ENCODE results near the gene OMD.

- no peak for TF ChIP-seq POLR2A (IDR thresholded peaks at IDR 0.05)
- TF ChIP-seq, protein P1, sequence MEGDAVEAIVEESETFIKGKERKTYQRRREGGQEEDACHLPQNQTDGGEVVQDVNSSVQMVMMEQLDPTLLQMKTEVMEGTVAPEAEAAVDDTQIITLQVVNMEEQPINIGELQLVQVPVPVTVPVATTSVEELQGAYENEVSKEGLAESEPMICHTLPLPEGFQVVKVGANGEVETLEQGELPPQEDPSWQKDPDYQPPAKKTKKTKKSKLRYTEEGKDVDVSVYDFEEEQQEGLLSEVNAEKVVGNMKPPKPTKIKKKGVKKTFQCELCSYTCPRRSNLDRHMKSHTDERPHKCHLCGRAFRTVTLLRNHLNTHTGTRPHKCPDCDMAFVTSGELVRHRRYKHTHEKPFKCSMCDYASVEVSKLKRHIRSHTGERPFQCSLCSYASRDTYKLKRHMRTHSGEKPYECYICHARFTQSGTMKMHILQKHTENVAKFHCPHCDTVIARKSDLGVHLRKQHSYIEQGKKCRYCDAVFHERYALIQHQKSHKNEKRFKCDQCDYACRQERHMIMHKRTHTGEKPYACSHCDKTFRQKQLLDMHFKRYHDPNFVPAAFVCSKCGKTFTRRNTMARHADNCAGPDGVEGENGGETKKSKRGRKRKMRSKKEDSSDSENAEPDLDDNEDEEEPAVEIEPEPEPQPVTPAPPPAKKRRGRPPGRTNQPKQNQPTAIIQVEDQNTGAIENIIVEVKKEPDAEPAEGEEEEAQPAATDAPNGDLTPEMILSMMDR (IDR thresholded peaks at IDR 0.05), result no peak
These were observed 15.9 kb upstream of the OMD start for GRCh38 chr9:92439921-92440750.

Measured in lower leg skin (tissue), 3 donors.